ENCODE results near the gene MOB1A.

DNA sequence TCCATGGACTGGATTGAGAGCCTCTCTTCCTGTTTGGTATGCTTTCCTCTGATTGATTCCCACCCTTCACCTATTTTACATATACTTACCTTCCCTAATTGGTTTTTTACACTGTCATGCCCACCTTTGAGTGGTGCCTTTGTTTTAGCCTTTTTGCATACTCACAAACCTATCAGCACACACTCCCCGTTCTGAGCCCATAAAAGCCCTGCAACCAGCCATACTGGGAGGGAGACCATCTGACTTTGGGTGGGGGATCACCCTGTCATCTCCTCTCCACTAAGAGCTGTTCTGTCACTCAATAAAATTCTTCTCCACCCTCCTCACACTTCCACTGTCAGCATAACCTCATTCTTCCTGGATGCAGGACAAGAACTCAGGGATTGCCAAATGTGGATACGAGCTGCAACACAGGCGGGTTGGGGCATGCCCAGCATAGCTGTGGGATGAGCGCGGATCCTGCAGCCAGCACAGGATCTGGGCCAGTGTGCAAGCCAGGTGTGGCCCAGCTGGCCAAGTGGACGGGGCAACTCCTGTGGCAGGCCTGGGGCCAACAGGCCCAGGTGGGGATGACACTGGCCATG is 9.4 kb upstream of the MOB1A start:
- TF ChIP-seq, protein P1, sequence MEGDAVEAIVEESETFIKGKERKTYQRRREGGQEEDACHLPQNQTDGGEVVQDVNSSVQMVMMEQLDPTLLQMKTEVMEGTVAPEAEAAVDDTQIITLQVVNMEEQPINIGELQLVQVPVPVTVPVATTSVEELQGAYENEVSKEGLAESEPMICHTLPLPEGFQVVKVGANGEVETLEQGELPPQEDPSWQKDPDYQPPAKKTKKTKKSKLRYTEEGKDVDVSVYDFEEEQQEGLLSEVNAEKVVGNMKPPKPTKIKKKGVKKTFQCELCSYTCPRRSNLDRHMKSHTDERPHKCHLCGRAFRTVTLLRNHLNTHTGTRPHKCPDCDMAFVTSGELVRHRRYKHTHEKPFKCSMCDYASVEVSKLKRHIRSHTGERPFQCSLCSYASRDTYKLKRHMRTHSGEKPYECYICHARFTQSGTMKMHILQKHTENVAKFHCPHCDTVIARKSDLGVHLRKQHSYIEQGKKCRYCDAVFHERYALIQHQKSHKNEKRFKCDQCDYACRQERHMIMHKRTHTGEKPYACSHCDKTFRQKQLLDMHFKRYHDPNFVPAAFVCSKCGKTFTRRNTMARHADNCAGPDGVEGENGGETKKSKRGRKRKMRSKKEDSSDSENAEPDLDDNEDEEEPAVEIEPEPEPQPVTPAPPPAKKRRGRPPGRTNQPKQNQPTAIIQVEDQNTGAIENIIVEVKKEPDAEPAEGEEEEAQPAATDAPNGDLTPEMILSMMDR (conservative IDR thresholded peaks at IDR 0.05; ENCODE audit: low read depth, low read length) = no peak
- TF ChIP-seq EZH2 (IDR thresholded peaks at IDR 0.05; ENCODE audit: borderline replicate concordance, low read depth, low read length, poor library complexity, severe bottlenecking) = no peak

Measured in A673 (cell line).